ENCODE data around the gene SMG1. TPM values are rescaled to one million over a fixed set of nuclear protein-coding genes. Genes with fewer than 3 reads are reported as not detected.
A peak's percentile ranks its signal among the peaks of the same experiment; 100 is the strongest.
"Not testable (repeated sequence)": the region's sequence is repeated elsewhere in the genome, so short reads cannot be mapped to it uniquely, and the experiment has no call there.

The SMG1 gene
- total and polyA plus RNA-seq, 10 of the 15 experiments (the other 5 are each of a cell fraction or from before 2014, with no cell fraction given): 3.9 to 66.7 (median 37.0) TPM

DNA sequence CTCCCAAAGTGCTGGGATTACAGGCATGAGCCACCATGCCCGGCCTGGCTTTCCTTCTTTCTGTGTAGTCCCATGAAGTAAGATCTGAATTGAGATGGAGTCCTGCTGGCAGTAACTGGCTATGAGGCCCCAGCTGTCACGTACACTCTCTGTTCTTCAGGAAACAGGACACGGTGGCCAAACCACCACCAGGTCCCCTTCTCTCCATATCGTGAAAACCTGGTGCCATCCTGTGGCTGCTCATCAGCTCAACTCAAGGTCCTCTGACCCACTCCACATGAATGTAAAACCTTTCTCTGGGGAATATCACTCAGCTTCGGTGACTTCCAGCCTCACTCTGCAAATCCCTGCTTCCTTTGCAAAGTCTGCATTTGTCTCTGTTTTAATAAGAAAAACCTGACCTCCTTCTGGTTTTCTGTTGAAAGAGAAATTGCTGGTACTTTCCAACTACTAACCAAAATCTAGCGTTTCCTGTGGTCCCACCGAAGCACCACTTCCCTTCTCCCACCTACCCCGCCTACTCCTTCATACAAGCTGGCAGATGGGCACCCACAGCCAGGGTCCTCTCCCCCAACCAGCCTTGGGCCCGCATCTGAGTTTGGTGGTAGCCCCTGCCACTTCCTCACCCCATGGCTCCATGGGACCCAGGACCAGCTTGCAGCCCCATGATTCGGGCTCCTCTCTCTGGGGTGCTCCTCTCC is 168.1 kb downstream of the SMG1 start:
- SMC1A ChIA-PET (ENCODE audit: uncharacterized antibody, unreplicated experiment): interaction anchor here (1.0 kb wide), 1 partner anchor 820 kb away, joined by 4 read pairs; no protein-coding TSS in a partner anchor
- 27% methylated on average over 3 of the region's 10 CpGs for WGBS (ENCODE audit: insufficient coverage, insufficient replicate concordance, low lambda C conversion rate, missing lambda C conversion rate)
- H3K4me1 ChIP-seq (ENCODE audit: control insufficient read depth, insufficient read depth, low read length); intact Hi-C loops (cut with micrococcal nuclease; ENCODE audit: unreplicated experiment); H3K9ac ChIP-seq (ENCODE audit: control insufficient read depth, insufficient read depth, low read length); H2AFZ ChIP-seq (ENCODE audit: control insufficient read depth, low read depth, low read length); H3K27me3 ChIP-seq (replicated peaks in 1 of 2; ENCODE audit: control insufficient read depth in 2 of 2, insufficient read depth in 2 of 2, low read length in 1 of 2); H3K4me3 ChIP-seq; DNase-seq (ENCODE audit: low read depth, low spot score); BruUV-seq (replicated peaks); H3K36me3 ChIP-seq (ENCODE audit: control insufficient read depth in 2 of 2, insufficient read depth in 2 of 2, low read length in 1 of 2); H4K20me1 ChIP-seq (ENCODE audit: control insufficient read depth, insufficient read depth); H3K79me2 ChIP-seq (ENCODE audit: control insufficient read depth, insufficient read depth, low read length); POLR2A ChIA-PET; H3K9me3 ChIP-seq (replicated peaks; ENCODE audit: control insufficient read depth, insufficient read depth, low read length): not testable (repeated sequence)
- CTCF ChIA-PET: interaction anchor here (0.6 to 0.7 kb wide), 2 partner anchors 786 to 1563 kb away, joined by 3 read pairs; no protein-coding TSS in a partner anchor
- RAD21 ChIA-PET (ENCODE audit: unreplicated experiment): interaction anchor here (1.0 to 1.1 kb wide), 4 partner anchors 29 to 836 kb away, joined by 3 to 4 read pairs (median 4); partner anchors contain the start of gene ARL6IP1
- in situ Hi-C loops (cut with MboI): loop anchor here (25.0 kb wide), 2 partner anchors 821 to 1196 kb away; no protein-coding TSS in a partner anchor
- FAIRE-seq (peak; percentile 92), ATAC-seq (peak; percentile 75)
- peak overlapping the region; percentile 17; the same call in 1 of the 2 replicates for H3K4me2 ChIP-seq (ENCODE audit: control insufficient read depth, insufficient read depth)
- H3K27ac ChIP-seq (ENCODE audit: control insufficient read depth, insufficient read depth): peak overlapping the region; percentile 52

DNA sequence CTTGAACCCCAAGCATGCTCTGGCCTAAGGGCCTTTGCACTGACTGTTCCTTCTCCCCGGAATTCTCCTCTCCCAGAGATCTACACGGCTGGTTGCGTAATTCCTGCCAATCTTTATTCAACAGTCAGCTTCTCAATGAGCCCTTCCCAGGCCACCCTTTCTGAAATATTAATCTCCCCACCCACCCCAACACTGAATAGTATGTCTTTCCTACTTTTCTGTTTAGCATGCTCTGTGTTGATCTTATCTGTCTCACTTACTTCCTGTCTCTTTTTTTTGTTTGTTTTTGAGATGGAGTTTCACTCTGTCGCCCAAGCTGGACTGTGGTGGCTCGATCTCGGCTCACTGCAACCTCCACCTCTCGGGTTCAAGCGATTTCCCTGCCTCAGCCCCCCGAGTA is 169.6 kb downstream of the SMG1 start:
- POLR2A ChIA-PET; H3K4me1 ChIP-seq (ENCODE audit: control insufficient read depth, insufficient read depth, low read length); DNase-seq (ENCODE audit: low read depth, low spot score); H3K4me3 ChIP-seq; CTCF ChIA-PET; H2AFZ ChIP-seq (ENCODE audit: control insufficient read depth, low read depth, low read length); FAIRE-seq; SMC1A ChIA-PET (ENCODE audit: uncharacterized antibody, unreplicated experiment); H3K36me3 ChIP-seq (ENCODE audit: control insufficient read depth in 2 of 2, insufficient read depth in 2 of 2, low read length in 1 of 2); BruUV-seq (replicated peaks); H4K20me1 ChIP-seq (ENCODE audit: control insufficient read depth, insufficient read depth); H3K9me3 ChIP-seq (replicated peaks; ENCODE audit: control insufficient read depth, insufficient read depth, low read length); H3K9ac ChIP-seq (ENCODE audit: control insufficient read depth, insufficient read depth, low read length); RAD21 ChIA-PET (ENCODE audit: unreplicated experiment); H3K27me3 ChIP-seq (replicated peaks in 1 of 2; ENCODE audit: control insufficient read depth in 2 of 2, insufficient read depth in 2 of 2, low read length in 1 of 2); intact Hi-C loops (cut with micrococcal nuclease; ENCODE audit: unreplicated experiment); ATAC-seq; H3K79me2 ChIP-seq (ENCODE audit: control insufficient read depth, insufficient read depth, low read length): not testable (repeated sequence)
- Histone ChIP-seq H3K27ac (ENCODE audit: control insufficient read depth, insufficient read depth) (peak overlapping the region; percentile 52), H3K4me2 (ENCODE audit: control insufficient read depth, insufficient read depth) (0 out of 2 replicates have a peak overlapping the region, but pooled peaks have one; percentile 17)
- TF ChIP-seq HDGF (IDR thresholded peaks at IDR 0.05) (peak; percentile 61; the same call in 1 of the 2 replicates), NBN (IDR thresholded peaks at IDR 0.05) (0 out of 2 replicates have a peak, but pooled peaks have one; percentile 27)
- WGBS (ENCODE audit: insufficient coverage, insufficient replicate concordance, low lambda C conversion rate, missing lambda C conversion rate): 31% methylated on average over 9 of the region's 9 CpGs
- in situ Hi-C loops (cut with MboI): loop anchor here (25.0 kb wide), 2 partner anchors 819 to 1194 kb away; no protein-coding TSS in a partner anchor

Other genes with a start within 250 kb of the SMG1 start
- gene RPS15A, start 136.1 kb downstream of the SMG1 start, total RNA-seq (2014; rRNA removed): 2,382 and 2,699 TPM in 2 replicates
- gene RPS15A, start 136.1 kb downstream of the SMG1 start, total RNA-seq (2014; rRNA removed; fragmentation: Illumina TruSeq; extraction: Trizol): 3,837 and 4,067 TPM in 2 replicates
- 2,387 and 2,491 TPM in 2 replicates for gene RPS15A, start 136.1 kb downstream of the SMG1 start, total RNA-seq (2021)
- gene RPS15A, start 136.1 kb downstream of the SMG1 start, polyA plus RNA-seq (2011; rRNA removed): 6,408 and 6,567 TPM in 2 replicates
- gene RPS15A, start 136.1 kb downstream of the SMG1 start, polyA plus RNA-seq (2014; fragmentation: Illumina TruSeq; extraction: Trizol): 5,078 and 7,979 TPM in 2 replicates
- 1,000 to 10,000 TPM; 2,843 to 3,155 TPM for gene RPS15A, start 136.1 kb downstream of the SMG1 start, polyA plus RNA-seq (2014; fragmentation: Nextera tagmentation; extraction: Ambion mirVana)
- gene RPS15A, start 136.1 kb downstream of the SMG1 start, polyA plus RNA-seq (2014; rRNA removed): 5,701 and 5,848 TPM in 2 replicates
- 1,000 to 10,000 TPM; 1,566 to 1,602 TPM for gene RPS15A, start 136.1 kb downstream of the SMG1 start, polyA plus RNA-seq (2016; fragmentation: Nextera tagmentation; extraction: Ambion mirVana)
- gene ARL6IP1, start 124.9 kb downstream of the SMG1 start, total RNA-seq (2014; rRNA removed): 174 and 216 TPM in 2 replicates
- 127 and 130 TPM in 2 replicates for gene ARL6IP1, start 124.9 kb downstream of the SMG1 start, total RNA-seq (2014; rRNA removed; fragmentation: Illumina TruSeq; extraction: Trizol)
- gene ARL6IP1, start 124.9 kb downstream of the SMG1 start, total RNA-seq (2021): 99.3 and 107 TPM in 2 replicates
- 269 and 375 TPM in 2 replicates for gene ARL6IP1, start 124.9 kb downstream of the SMG1 start, polyA plus RNA-seq (2011; rRNA removed)
- 154 and 197 TPM in 2 replicates for gene ARL6IP1, start 124.9 kb downstream of the SMG1 start, polyA plus RNA-seq (2014; fragmentation: Illumina TruSeq; extraction: Trizol)
- 100 to 1,000 TPM; 219 to 334 TPM for gene ARL6IP1, start 124.9 kb downstream of the SMG1 start, polyA plus RNA-seq (2014; fragmentation: Nextera tagmentation; extraction: Ambion mirVana)
- gene ARL6IP1, start 124.9 kb downstream of the SMG1 start, polyA plus RNA-seq (2014; rRNA removed): 106 and 110 TPM in 2 replicates
- 100 to 1,000 TPM; 263 to 264 TPM for gene ARL6IP1, start 124.9 kb downstream of the SMG1 start, polyA plus RNA-seq (2016; fragmentation: Nextera tagmentation; extraction: Ambion mirVana)
- gene TMC7, start 57.5 kb upstream of the SMG1 start, total RNA-seq (2014; rRNA removed): not detected in 2 replicates
- not detected in 2 replicates for gene TMC7, start 57.5 kb upstream of the SMG1 start, total RNA-seq (2014; rRNA removed; fragmentation: Illumina TruSeq; extraction: Trizol)
- not detected in 2 replicates for gene TMC7, start 57.5 kb upstream of the SMG1 start, total RNA-seq (2021)
- gene TMC7, start 57.5 kb upstream of the SMG1 start, polyA plus RNA-seq (2011; rRNA removed): not detected in 2 replicates
- gene TMC7, start 57.5 kb upstream of the SMG1 start, polyA plus RNA-seq (2014; fragmentation: Illumina TruSeq; extraction: Trizol): 0.14 TPM in 1 of 2 replicates, not detected in the other
- gene TMC7, start 57.5 kb upstream of the SMG1 start, polyA plus RNA-seq (2014; fragmentation: Nextera tagmentation; extraction: Ambion mirVana): not detected
- gene TMC7, start 57.5 kb upstream of the SMG1 start, polyA plus RNA-seq (2014; rRNA removed): not detected in 2 replicates
- under 1 TPM in 1 of 2 experiments, not detected in 1; 0.15 TPM for gene TMC7, start 57.5 kb upstream of the SMG1 start, polyA plus RNA-seq (2016; fragmentation: Nextera tagmentation; extraction: Ambion mirVana)
- gene COQ7, start 141.2 kb upstream of the SMG1 start, total RNA-seq (2014; rRNA removed): 13.1 and 14.4 TPM in 2 replicates
- 9.7 and 10.7 TPM in 2 replicates for gene COQ7, start 141.2 kb upstream of the SMG1 start, total RNA-seq (2014; rRNA removed; fragmentation: Illumina TruSeq; extraction: Trizol)
- 14.6 and 16.5 TPM in 2 replicates for gene COQ7, start 141.2 kb upstream of the SMG1 start, total RNA-seq (2021)
- gene COQ7, start 141.2 kb upstream of the SMG1 start, polyA plus RNA-seq (2011; rRNA removed): 12.8 and 15.2 TPM in 2 replicates
- 9.2 and 11.5 TPM in 2 replicates for gene COQ7, start 141.2 kb upstream of the SMG1 start, polyA plus RNA-seq (2014; fragmentation: Illumina TruSeq; extraction: Trizol)
- 1 to 10 TPM; 3.2 to 4.3 TPM for gene COQ7, start 141.2 kb upstream of the SMG1 start, polyA plus RNA-seq (2014; fragmentation: Nextera tagmentation; extraction: Ambion mirVana)
- gene COQ7, start 141.2 kb upstream of the SMG1 start, polyA plus RNA-seq (2014; rRNA removed): 18.1 and 21.9 TPM in 2 replicates
- gene COQ7, start 141.2 kb upstream of the SMG1 start, polyA plus RNA-seq (2016; fragmentation: Nextera tagmentation; extraction: Ambion mirVana): 10 to 100 TPM; 14.9 to 19.7 TPM
- gene ITPRIPL2, start 187.6 kb upstream of the SMG1 start, total RNA-seq (2014; rRNA removed): 5.1 and 5.7 TPM in 2 replicates
- gene ITPRIPL2, start 187.6 kb upstream of the SMG1 start, total RNA-seq (2014; rRNA removed; fragmentation: Illumina TruSeq; extraction: Trizol): 4.4 and 4.5 TPM in 2 replicates
- 14.3 and 14.7 TPM in 2 replicates for gene ITPRIPL2, start 187.6 kb upstream of the SMG1 start, total RNA-seq (2021)
- gene ITPRIPL2, start 187.6 kb upstream of the SMG1 start, polyA plus RNA-seq (2011; rRNA removed): 3.0 and 3.7 TPM in 2 replicates
- 4.0 and 5.4 TPM in 2 replicates for gene ITPRIPL2, start 187.6 kb upstream of the SMG1 start, polyA plus RNA-seq (2014; fragmentation: Illumina TruSeq; extraction: Trizol)
- under 1 TPM; 0.48 to 0.68 TPM for gene ITPRIPL2, start 187.6 kb upstream of the SMG1 start, polyA plus RNA-seq (2014; fragmentation: Nextera tagmentation; extraction: Ambion mirVana)
- 4.3 and 5.1 TPM in 2 replicates for gene ITPRIPL2, start 187.6 kb upstream of the SMG1 start, polyA plus RNA-seq (2014; rRNA removed)
- gene ITPRIPL2, start 187.6 kb upstream of the SMG1 start, polyA plus RNA-seq (2016; fragmentation: Nextera tagmentation; extraction: Ambion mirVana): 1 to 10 TPM in 1 of 2 experiments, under 1 TPM in 1; 0.57 to 1.7 TPM
- gene SYT17, start 241.8 kb upstream of the SMG1 start, total RNA-seq (2014; rRNA removed): 5.7 and 6.2 TPM in 2 replicates
- 4.1 and 5.8 TPM in 2 replicates for gene SYT17, start 241.8 kb upstream of the SMG1 start, total RNA-seq (2014; rRNA removed; fragmentation: Illumina TruSeq; extraction: Trizol)
- 3.8 and 4.0 TPM in 2 replicates for gene SYT17, start 241.8 kb upstream of the SMG1 start, total RNA-seq (2021)
- gene SYT17, start 241.8 kb upstream of the SMG1 start, polyA plus RNA-seq (2011; rRNA removed): 3.2 and 4.3 TPM in 2 replicates
- gene SYT17, start 241.8 kb upstream of the SMG1 start, polyA plus RNA-seq (2014; fragmentation: Illumina TruSeq; extraction: Trizol): 3.3 and 5.3 TPM in 2 replicates
- gene SYT17, start 241.8 kb upstream of the SMG1 start, polyA plus RNA-seq (2014; fragmentation: Nextera tagmentation; extraction: Ambion mirVana): 10 to 100 TPM; 10.2 to 12.3 TPM
- gene SYT17, start 241.8 kb upstream of the SMG1 start, polyA plus RNA-seq (2014; rRNA removed): 5.6 and 8.2 TPM in 2 replicates
- 1 to 10 TPM; 3.7 to 4.7 TPM for gene SYT17, start 241.8 kb upstream of the SMG1 start, polyA plus RNA-seq (2016; fragmentation: Nextera tagmentation; extraction: Ambion mirVana)

Measured in GM12878 (cell line).